Right lobe of liver (tissue), 4 donors: ENCODE results near the gene FAM171A1.

ENCODE experiments used
- POLR2A ChIP-seq: fragments of 450-650 bp; IDR thresholded peaks from one replicate; pipeline ENCODE4 v1.6.1; 2017; ENCODE audit warnings: antibody characterized with exemption, mild to moderate bottlenecking
- TF ChIP-seq, protein P1 (sequence below), 4 donors: fragments of 200-600 bp in 3 of 4; fragments of 450-650 bp in 1 of 4; IDR thresholded peaks; one replicate each; pipeline versions ENCODE4 v1.5.1 to v1.8.0; 2016 to 2022; ENCODE audit warnings: antibody characterized with exemption in 4 of 4, mild to moderate bottlenecking in 2 of 4
- donor health status: DM: no; HTN: no; CAD: no.
- donor health status: DM: no; HTN: no; CAD: no.
- donor health status: DM: no; HTN: yes; CAD: no.

GRCh38 chr10:15360566-15360965 lies 10.5 kb downstream of the FAM171A1 start:
- TF ChIP-seq, protein P1, sequence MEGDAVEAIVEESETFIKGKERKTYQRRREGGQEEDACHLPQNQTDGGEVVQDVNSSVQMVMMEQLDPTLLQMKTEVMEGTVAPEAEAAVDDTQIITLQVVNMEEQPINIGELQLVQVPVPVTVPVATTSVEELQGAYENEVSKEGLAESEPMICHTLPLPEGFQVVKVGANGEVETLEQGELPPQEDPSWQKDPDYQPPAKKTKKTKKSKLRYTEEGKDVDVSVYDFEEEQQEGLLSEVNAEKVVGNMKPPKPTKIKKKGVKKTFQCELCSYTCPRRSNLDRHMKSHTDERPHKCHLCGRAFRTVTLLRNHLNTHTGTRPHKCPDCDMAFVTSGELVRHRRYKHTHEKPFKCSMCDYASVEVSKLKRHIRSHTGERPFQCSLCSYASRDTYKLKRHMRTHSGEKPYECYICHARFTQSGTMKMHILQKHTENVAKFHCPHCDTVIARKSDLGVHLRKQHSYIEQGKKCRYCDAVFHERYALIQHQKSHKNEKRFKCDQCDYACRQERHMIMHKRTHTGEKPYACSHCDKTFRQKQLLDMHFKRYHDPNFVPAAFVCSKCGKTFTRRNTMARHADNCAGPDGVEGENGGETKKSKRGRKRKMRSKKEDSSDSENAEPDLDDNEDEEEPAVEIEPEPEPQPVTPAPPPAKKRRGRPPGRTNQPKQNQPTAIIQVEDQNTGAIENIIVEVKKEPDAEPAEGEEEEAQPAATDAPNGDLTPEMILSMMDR (IDR thresholded peaks at IDR 0.05) = no peak
- TF ChIP-seq POLR2A = no peak
